Activated CD8-positive, alpha-beta memory T cell treated with anti-CD3 and anti-CD28 coated beads, Interleukin-2, amount 50 U/mL, for 24 hours (primary cell): ENCODE results near the gene TICAM1.
"Not testable (repeated sequence)": the region's sequence is repeated elsewhere in the genome, so short reads cannot be mapped to it uniquely, and the experiment has no call there.

Source experiments
- DNase-seq: peaks from one replicate; pipeline ENCODE4 v3.0.0-alpha.2; 2020; ENCODE audit errors: extremely low read depth

Gene TICAM1

DNA sequence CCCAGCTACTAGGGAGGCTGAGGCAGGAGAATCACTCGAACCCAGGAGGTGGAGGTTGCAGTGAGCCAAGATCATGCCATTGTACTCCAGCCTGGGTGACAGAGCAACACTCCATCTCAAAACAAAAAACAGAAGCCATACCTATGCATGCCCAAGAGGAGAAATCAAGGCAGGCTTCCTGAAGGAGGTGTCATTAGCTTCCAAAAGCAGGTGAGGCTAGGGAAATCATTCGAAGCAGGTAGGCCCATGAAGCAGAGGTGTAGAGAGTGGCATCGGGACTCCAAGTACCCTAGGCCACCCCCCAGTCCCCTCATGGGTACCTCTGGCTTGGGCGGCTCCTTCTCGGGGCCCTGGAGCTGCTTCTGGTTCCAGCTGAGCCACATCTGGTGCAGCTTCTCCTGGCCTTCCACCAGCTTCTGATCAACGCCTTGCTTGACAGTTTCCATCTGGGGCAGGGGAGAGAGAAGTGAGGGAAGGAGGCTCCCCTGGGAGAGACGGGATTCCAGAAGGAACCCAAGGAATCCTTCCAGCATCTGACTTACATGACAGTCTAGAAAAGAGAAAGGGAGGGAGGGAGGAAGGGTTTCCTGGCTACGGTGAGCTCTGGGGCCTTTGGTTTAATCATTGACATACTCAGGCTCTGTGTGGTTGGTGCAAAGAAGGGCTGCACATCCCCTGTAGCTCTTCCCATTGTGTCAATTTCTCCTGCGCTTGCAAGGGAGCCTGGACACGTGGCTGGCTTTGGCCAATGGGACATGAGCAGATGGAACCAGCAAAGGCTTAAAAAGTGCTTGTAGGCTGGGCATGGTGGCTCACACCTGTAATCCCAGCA is 13.1 kb upstream of the TICAM1 start:
- no peak for DNase-seq

DNA sequence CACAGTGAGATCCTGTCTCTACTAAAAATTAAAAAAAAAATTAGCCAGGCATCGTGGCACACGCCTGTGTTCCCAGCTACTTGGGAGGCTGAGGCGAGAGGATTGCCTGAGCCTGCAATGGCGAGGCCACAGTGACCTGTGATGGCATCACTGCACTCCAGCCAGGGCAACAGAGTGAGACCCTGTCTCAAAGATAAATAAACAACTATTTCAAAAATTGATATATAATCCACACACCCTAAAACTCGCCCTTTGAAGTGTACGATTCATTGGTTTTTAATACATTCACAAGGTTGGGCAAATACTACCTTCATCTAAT is 12.1 kb upstream of the TICAM1 start:
- DNase-seq, result no peak

- DNase-seq, result no peak
Observed at GRCh38 chr19:4839192-4839591, 7.7 kb upstream of the TICAM1 start.

DNA sequence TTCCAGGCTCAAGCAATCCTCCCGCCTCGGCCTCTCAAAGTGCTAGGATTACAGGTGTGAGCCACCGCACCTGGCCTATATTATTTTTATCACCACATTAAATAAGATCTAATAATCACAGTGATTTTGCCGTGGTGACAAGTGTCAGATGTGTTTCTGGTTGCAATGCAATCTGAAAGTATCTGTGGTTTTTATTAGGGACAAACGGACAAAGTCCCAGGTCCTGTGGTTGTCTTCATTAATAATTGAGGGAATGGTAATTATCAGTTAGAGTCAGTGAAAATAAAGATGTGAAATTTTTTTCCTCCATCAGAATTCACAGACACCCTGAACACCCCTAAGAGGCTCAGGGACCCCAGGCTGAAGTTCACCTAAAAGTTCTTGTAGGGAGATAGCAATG is 1.3 kb upstream of the TICAM1 start:
- DNase-seq, result no peak

- DNase-seq, result not testable (repeated sequence)
Observed at GRCh38 chr19:4831979-4832340, 448 bp upstream of the TICAM1 start.

DNA sequence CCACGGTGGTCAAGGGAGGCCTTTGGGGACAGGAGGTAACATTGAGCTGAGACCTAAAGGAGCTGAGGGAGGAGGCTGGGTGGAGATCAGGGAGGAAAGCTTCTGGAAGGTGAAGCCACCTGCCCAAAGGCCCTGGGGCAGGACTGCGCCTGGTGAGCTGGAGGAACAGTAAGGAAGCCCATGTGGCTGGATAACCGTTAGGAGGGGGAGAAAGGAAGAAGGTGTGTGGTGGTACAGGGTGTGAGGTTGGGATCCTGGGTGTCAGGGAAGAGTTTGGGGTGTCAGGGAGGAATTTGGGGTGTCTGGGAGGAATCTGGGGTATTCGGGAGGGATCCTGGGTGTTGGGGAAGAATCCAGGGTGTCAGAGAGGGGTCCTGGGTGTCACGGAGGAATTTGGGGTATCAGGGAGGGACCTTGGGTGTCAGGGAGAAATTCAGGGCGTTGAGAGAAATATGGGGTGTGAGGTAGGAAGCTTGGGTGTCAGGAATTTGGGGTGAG is 695 bp downstream of the TICAM1 start:
- no peak for DNase-seq

DNA sequence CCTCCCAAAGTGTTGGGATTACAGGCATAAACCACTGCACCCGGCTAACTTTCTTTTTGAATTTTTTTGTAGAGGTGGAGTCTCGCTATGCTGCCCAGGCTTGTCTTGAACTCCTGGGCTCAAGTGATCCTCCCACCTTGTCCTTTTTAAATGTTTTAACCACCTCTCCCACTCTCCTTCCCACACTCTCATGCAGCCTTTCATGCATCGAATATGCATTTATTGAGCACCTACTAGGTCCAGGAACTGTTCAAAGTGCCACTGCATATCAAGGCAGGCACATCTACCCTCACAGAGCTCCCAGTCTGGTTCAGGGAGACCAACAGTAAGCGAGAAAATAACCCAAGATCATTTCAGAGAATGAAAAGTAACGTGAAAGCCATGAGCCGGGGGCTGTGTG is 1.2 kb downstream of the TICAM1 start:
- DNase-seq, result no peak

GRCh38 chr19:4829001-4829712 is 2.4 kb downstream of the TICAM1 start:
- no peak for DNase-seq

DNA sequence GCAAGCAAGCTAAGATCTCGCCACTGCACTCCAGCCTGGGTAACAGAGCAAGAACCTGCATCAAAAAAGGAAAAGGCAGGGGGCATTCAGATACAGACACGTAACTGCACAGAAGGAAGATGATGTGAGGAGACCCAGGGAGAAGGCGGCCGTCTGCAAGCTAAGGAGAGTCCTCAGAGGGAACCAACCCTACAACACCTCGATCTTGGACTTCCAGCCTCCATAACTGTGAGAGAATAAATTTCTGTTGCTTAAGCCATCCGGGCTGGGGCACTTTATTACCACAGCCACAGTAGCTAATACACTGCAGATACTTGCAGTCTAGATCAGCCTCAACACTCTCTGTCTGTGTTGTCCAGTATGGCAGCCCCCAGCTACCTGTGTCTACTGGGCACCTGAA is 7.9 kb downstream of the TICAM1 start:
- no peak for DNase-seq

DNA sequence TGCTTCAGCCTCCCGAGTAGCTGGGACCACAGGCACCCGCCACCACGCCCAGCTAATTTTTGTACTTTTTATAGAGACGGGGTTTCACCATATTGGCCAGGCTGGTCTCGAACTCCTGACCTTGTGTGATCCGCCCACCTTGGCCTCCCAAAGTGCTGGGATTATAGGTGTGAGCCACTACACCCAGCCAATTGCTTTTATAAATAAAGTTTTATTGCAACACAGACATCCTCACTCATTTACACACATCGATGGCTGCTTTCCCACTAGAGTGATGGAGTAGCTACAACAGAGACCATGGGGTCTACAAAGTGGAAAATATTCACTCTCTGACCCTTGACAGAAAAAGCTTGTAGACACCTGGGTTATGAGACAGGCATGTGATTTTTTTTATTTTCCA is 9.2 kb downstream of the TICAM1 start:
- not testable (repeated sequence) for DNase-seq

DNA sequence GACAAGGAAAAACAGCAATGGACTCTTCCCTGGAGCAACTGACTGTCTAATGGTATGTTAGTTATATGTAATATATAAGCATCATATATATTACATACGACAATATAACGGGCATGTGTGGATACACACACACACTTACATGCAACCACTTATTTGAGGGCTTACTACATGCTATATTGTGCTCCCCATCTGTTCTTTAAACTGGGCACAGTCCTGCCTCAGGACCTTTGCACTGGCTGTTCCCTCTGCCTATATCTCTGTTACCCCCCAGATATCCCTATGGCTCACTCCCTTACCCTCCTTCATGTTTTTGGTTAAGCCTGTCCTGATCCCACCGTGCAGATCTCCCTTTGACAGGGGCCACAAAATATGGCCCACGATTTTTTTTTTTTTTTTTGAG is 10.2 kb downstream of the TICAM1 start:
- no peak for DNase-seq

- no peak for DNase-seq
Observed at GRCh38 chr19:4817467-4818277, 13.8 kb downstream of the TICAM1 start.

DNA sequence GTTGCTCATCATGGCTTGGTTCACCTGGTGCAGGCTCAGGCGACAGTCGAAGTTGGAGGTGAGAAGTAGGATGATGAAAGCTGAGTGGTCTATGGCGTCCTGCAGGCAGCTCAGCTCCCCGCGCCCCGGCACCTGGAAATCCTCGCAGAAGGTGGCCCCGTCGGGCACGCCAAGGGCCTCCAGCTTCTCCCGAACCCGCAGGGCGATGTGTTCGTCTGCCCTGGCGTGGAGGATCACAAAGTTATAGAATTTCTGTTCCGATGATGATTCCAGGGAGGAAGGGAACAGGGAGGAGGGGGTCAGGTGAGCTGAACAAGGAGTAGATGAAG is 14.6 kb downstream of the TICAM1 start:
- DNase-seq, result no peak

GRCh38 chr19:4816202-4816949 is 15.1 kb downstream of the TICAM1 start:
- DNase-seq, result no peak

- peak; percentile 60 for DNase-seq
Observed at GRCh38 chr19:4815426-4816201, 15.9 kb downstream of the TICAM1 start.

GRCh38 chr19:4814625-4815425 is 16.7 kb downstream of the TICAM1 start:
- no peak for DNase-seq

GRCh38 chr19:4811328-4812131 is 20.0 kb downstream of the TICAM1 start:
- peak; percentile 68 for DNase-seq

DNA sequence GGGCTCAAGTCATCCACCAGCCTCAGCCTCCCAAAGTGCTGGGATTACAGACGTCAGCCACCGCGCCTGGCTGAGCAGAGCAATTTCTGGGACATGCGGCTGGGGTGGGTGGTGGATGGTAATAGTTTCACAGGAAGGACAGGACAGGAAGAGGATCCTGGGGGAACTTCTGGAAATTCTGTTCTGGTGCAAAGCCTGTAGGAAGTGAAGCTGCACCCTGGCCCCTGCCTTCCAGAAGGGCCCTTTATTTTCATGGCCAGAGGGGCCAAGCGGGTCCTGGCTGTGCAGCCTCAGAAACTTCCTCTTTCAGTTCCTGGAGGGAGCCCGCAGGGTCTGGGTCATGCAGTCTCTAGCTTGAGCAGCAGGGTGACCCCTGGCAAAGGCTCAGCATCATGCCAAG is 24.3 kb downstream of the TICAM1 start:
- no peak for DNase-seq

DNA sequence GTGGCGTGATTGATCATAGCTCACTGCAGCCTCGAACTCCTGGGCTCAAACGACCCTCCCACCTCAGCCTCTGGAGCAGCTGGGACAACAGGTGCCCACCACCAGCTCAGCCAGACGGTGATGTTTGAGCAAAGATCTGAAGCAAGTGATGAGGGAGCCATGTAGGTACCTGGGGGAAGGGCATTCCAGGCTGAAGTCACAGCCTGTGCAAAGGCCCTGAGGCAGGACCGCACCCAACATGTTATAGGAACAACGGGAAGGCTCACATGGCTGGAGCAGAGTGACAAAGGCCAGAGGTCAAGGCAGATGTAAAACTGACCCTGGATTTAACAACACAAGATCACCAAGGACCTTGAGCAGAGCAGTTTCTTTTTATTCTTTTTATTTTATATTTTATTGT is 25.1 kb downstream of the TICAM1 start:
- DNase-seq, result no peak
